Adrenal gland (tissue), 12 donors: ENCODE data around the gene NR2F1-AS1. TPM values are rescaled to one million over a fixed set of nuclear protein-coding genes. Genes with fewer than 3 reads are reported as not detected.
"Not testable (repeated sequence)": the region's sequence is repeated elsewhere in the genome, so short reads cannot be mapped to it uniquely, and the experiment has no call there.

Source experiments
- DNase-seq, 7 donors: peaks; one replicate each; pipeline ENCODE4 v3.0.0-alpha.2; 2019 to 2020
- H3K27ac ChIP-seq, 5 donors: fragments of 200-600 bp; sonication (generic) in 4 of 5; 1 replicate in 3 of 5; 2 replicates in 2 of 5; pipeline versions ENCODE4 v1.5.1 to v1.8.0; 2016 to 2020; ENCODE audit warnings: mild to moderate bottlenecking in 1 of 5
- H3K27me3 ChIP-seq: fragments of 200-600 bp; 2 replicates; pipeline ENCODE4 v1.8.0; 2021
- H3K36me3 ChIP-seq, 2 donors: fragments of 200-600 bp; replicated peaks in 1 of 2; 1 replicate in 1 of 2; 2 replicates in 1 of 2; pipeline versions ENCODE4 v1.5.1 to v1.8.0; 2018 to 2022
- H3K4me1 ChIP-seq, 2 donors: fragments of 200-600 bp; replicated peaks in 1 of 2; 1 replicate in 1 of 2; 2 replicates in 1 of 2; pipeline versions ENCODE4 v1.5.1 to v1.8.0; 2018 to 2021
- H3K4me3 ChIP-seq, 4 donors: fragments of 200-600 bp; sonication (generic) in 3 of 4; one replicate each; pipeline ENCODE4 v1.5.1; 2016 to 2018
- H3K9me3 ChIP-seq, 3 donors: fragments of 200-600 bp; sonication (generic) in 1 of 3; replicated peaks in 1 of 3; 1 replicate in 2 of 3; 2 replicates in 1 of 3; pipeline versions ENCODE4 v1.5.1 to v1.8.0; 2016 to 2021
- CTCF ChIP-seq, 6 experiments: fragments of 450-650 bp in 4 of 6; fragments of 200-600 bp in 2 of 6; sonication (generic) in 1 of 6; IDR thresholded peaks; 1 replicate in 5 of 6; 2 replicates in 1 of 6; pipeline versions ENCODE4 v1.5.1 to v1.8.0; 2016 to 2021; ENCODE audit warnings: antibody characterized with exemption in 6 of 6, mild to moderate bottlenecking in 2 of 6, moderate library complexity in 1 of 6
- POLR2A ChIP-seq, 2 donors: fragments of 450-650 bp; IDR thresholded peaks; one replicate each; pipeline ENCODE4 v1.6.1; 2017; ENCODE audit warnings: antibody characterized with exemption in 2 of 2, mild to moderate bottlenecking in 2 of 2, moderate library complexity in 1 of 2
- WGBS, 4 donors: extraction: QIAGEN DNeasy Blood & Tissue Kit in 2 of 4; methylation state at CpG; one replicate each; pipeline versions ENCODE4 v1.1.5 to v1.1.7; 2013 to 2017; 5-methylcytosine and 5-hydroxymethylcytosine counted together
- intact Hi-C, 2 donors: fragments of 100-400 bp; cut with DNase I; formaldehyde crosslinking; loops; one replicate each; pipeline versions ENCODE4 v1.14.1 to v1.15.0; 2022 to 2023
- polyA plus RNA-seq, 3 donors: library from polyadenylated mRNA; stranded (reverse); fragments of 200-250 nt in 2 of 3; fragments of 350-450 nt in 1 of 3; fragmentation: Illumina TruSeq in 1 of 3; extraction: RNeasy Lipid Tissue Mini Kit (QIAGEN cat#74804) in 1 of 3; gene quantifications; one replicate each; pipeline ENCODE4 v1.2.3, GENCODE V29; 2013 to 2014
- total RNA-seq, 9 donors: library from RNA; depleted of rRNA in 4 of 9; stranded (reverse); fragments of >200 nt in 4 of 9; fragments of 120-200 nt in 1 of 9; fragmentation: NEBNext Ultra II Directional in 1 of 9; extraction: Animal tissue kit (Norgen Biotek cat#: 25700) in 1 of 9; gene quantifications; one replicate each; pipeline versions ENCODE4 v1.1.0 to v1.2.4, GENCODE V29; 2013 to 2023
- donor health status: healthy with polysubstance abuse.
- donor health status: Bipolar disorder and iron deficiency.
- donor health status: DM: yes; HTN: yes; CAD: no.
- donor health status: DM: no; HTN: no; CAD: no.
- donor health status: DM: no; HTN: no; CAD: no.
- donor health status: DM: yes; HTN: yes; CAD: no.

The NR2F1-AS1 gene
- total and polyA plus RNA-seq, 12 donors = 13.2 to 107 (median 29.1) TPM

GRCh38 chr5:93532370-93532769 is 48.6 kb downstream of the NR2F1-AS1 start:
- H3K4me1 ChIP-seq = peaks cover 20 to 21% of the 10 kb centered on the region in 2 donors
- intact Hi-C loops = no loop called here
- no peak for TF ChIP-seq CTCF (IDR thresholded peaks at IDR 0.05)
- WGBS, 4 donors = 4 to 23% (median 12%) methylated on average over 4 of the region's 4 CpGs
- no peaks in the 10 kb centered on the region for H3K9me3 ChIP-seq
- peak; percentile 86 to 96 (median 92) for DNase-seq
- H3K4me3 ChIP-seq = no peak overlapping the region
- H3K27me3 ChIP-seq = no peaks in the 10 kb centered on the region
- peak overlapping the region; percentile 8 to 85 (median 69) for H3K27ac ChIP-seq
- H3K36me3 ChIP-seq = no peaks in the 10 kb centered on the region

GRCh38 chr5:93521815-93522214 is 59.2 kb downstream of the NR2F1-AS1 start:
- H3K9me3 ChIP-seq, DNase-seq, H3K36me3 ChIP-seq, H3K27ac ChIP-seq, H3K27me3 ChIP-seq, intact Hi-C loops, H3K4me3 ChIP-seq: not testable (repeated sequence)
- 91 to 95% (median 92%) methylated on average over 3 of the region's 3 CpGs for WGBS, 4 donors
- H3K4me1 ChIP-seq = peaks cover 15 to 34% of the 10 kb centered on the region in 2 donors

DNA sequence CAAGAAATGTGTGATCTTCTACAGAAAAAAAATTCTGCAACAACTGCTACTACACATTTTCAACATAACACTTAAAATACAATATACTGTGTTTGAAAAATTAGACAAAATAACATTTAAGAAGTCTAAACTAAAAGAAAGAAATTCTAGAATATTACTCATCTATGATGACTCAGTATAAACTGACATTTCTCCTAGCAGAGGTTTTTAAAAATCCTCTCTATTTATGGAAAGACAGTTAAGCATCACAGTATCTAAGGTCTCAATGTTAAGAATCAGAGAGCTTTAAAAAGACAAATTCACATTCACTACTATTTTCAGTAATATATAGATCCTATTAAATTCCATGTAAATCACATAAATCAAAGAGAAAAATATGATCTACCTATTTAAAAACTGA is 61.3 kb downstream of the NR2F1-AS1 start:
- Histone ChIP-seq H3K36me3 (no peaks in the 10 kb centered on the region), H3K4me1 (peaks cover 18 to 37% of the 10 kb centered on the region in 2 donors), H3K27ac (peak overlapping the region in 1 of 5 donors; percentile 33), H3K4me3 (no peak overlapping the region), H3K27me3 (no peaks in the 10 kb centered on the region), H3K9me3 (peaks cover 0 to 4% (median 0%) of the 10 kb centered on the region in 3 donors)
- intact Hi-C loops = no loop called here
- no peak for TF ChIP-seq POLR2A (IDR thresholded peaks at IDR 0.05)
- TF ChIP-seq CTCF (IDR thresholded peaks at IDR 0.05) = no peak
- DNase-seq = no peak

DNA sequence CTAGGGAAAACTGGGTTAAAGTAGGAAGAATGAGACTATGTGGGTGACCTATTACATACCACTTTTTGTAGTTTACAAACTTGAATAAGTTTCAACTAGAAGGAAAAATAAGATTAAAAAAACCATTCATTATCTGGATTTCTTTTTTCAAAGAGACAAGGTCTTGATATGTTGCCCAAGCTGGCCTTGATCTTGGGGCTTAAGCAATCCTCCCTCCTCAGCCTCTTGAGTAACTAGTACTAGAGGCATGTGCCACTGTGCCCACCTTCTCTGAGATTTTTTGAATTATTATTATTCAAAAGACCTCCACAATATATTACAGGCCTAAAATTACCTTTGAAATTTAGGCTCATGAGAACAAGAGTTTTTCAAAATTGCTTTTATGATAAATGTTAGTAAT is 63.2 kb downstream of the NR2F1-AS1 start:
- no peaks in the 10 kb centered on the region for H3K36me3 ChIP-seq
- H3K4me1 ChIP-seq = peaks cover 18 to 37% of the 10 kb centered on the region in 2 donors
- DNase-seq = peak; percentile 51 to 76 (median 62)
- intact Hi-C loops = no loop called here
- H3K27me3 ChIP-seq = no peaks in the 10 kb centered on the region
- no peak overlapping the region for H3K4me3 ChIP-seq
- H3K27ac ChIP-seq = peak overlapping the region in 2 of 5 donors; percentile 45 to 53
- TF ChIP-seq POLR2A (IDR thresholded peaks at IDR 0.05) (no peak), CTCF (IDR thresholded peaks at IDR 0.05) (no peak)
- H3K9me3 ChIP-seq = peaks cover 0 to 4% (median 0%) of the 10 kb centered on the region in 3 donors

GRCh38 chr5:93513298-93513697 is 67.7 kb downstream of the NR2F1-AS1 start:
- H3K4me3 ChIP-seq = no peak overlapping the region
- intact Hi-C loops = loop anchor here in 1 of 2 donors (5.0 kb wide), 1 partner anchor 64 kb away; no protein-coding TSS in a partner anchor
- H3K27ac ChIP-seq = no peak overlapping the region
- no peak for TF ChIP-seq CTCF (IDR thresholded peaks at IDR 0.05)
- no peak for TF ChIP-seq POLR2A (IDR thresholded peaks at IDR 0.05)
- WGBS, 4 donors = 95 to 100% (median 98%) methylated on average over 1 of the region's 1 CpG
- no peaks in the 10 kb centered on the region for H3K9me3 ChIP-seq
- H3K27me3 ChIP-seq = no peaks in the 10 kb centered on the region
- no peaks in the 10 kb centered on the region for H3K36me3 ChIP-seq
- H3K4me1 ChIP-seq = peaks cover 6 to 15% of the 10 kb centered on the region in 2 donors
- no peak for DNase-seq
